Jurkat, Clone E6-1 (cell line): ENCODE measurements around the gene RUNDC3A. TPM values are rescaled to one million over a fixed set of nuclear protein-coding genes. Genes with fewer than 3 reads are reported as not detected.

Experiments used
- DNase-seq: peaks from one replicate; pipeline ENCODE4 v3.0.0-alpha.2; 2011; ENCODE audit warnings: low read depth, low spot score
- H3K4me3 ChIP-seq: 2 replicates; pipeline ENCODE4 v1.5.1; 2011; ENCODE audit warnings: mild to moderate bottlenecking, low read length, control low read depth, moderate library complexity
- polyA plus RNA-seq: library from polyadenylated mRNA; unstranded; fragments of >200 nt; gene quantifications from one replicate; pipeline ENCODE4 v1.2.1, GENCODE V29; 2012; ENCODE audit warnings: missing spikeins; ENCODE audit not compliant: insufficient read length, insufficient read depth

RUNDC3A gene
- 2.1 TPM for polyA plus RNA-seq

DNA sequence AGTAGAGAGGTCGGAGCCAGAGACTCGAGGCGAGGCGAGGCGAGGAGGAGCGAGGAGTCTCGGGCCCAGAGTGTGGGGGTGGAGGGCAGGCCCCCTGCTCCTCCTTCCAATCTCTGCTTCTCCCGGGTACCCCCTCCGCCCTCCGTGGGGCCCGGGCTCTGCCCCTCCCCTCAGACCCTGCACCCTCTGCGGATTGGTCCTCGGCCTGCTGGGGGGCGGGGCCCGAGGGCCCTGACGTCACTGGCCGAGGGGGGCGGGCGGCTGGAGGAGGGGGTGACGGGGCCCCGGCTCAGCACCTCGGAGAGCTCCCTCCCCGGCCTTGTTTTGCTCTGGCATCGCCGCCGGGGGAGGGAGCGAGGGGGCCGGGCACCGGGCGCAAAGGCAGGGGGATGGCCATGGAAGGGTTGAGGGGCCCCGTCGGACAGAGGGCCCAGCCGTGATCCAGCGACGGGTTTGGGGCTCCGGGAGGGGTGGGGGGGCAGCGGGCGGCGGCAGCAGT, at the start of gene RUNDC3A:
TSS of gene RUNDC3A (plus strand) at position 282 of the 499 bp plus-strand sequence. CDS start 232 bp downstream, outside the sequence.
- peak; percentile 79 for DNase-seq

DNA sequence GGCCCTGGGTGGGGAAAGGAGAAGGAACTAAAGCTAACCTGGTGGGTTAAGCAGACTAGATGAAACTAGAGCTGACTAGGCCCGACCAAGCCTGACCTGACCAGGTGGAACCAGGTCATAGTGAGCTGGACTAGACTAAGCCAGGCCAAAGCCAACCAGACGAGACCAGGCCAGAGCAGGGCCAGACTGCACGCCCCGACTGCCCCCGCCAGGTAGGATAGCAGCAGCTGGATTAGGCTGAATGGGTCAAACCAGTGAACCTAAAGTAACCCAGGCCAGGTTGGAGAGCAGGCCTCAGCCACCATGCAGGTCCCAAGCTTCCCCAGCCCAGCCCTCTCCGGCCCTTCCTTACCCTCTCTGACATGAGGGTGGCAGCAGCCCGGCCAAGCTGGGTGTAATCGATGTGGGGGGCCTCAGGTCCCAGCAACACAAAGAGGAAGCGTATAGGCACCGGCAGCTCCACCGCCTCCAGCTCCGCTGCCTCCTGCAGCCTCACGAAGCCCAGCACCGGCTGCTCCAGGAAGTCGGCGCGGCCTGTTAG, 49.5 kb upstream of the RUNDC3A start:
- H3K4me3 ChIP-seq: no peak overlapping the region
- DNase-seq: no peak

More for the DNA sequence above, at the start of gene RUNDC3A:
- peak within 1 kb of the TSS; percentile 48 for H3K4me3 ChIP-seq

DNA sequence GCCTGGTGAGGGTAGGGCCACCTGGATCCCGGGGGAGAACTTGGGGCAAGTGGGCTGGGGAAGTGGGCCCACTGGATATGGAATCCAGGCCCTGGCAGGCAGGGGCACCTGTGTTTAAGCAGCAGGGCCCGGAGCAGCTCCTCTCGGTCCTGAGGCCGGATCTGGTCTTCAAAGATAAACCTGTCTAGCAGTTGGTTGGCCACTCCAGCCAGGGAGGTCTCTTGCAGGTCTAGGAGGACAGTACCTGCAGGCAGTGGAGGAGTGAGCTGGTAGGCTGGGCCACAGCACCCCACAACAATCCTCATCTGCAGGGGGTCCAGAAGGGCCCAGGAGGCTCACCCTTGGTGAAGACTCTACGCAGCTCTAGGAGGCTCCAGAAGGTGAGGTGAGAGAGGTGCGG, 48.1 kb upstream of the RUNDC3A start:
- no peak overlapping the region for H3K4me3 ChIP-seq
- DNase-seq: no peak

DNA sequence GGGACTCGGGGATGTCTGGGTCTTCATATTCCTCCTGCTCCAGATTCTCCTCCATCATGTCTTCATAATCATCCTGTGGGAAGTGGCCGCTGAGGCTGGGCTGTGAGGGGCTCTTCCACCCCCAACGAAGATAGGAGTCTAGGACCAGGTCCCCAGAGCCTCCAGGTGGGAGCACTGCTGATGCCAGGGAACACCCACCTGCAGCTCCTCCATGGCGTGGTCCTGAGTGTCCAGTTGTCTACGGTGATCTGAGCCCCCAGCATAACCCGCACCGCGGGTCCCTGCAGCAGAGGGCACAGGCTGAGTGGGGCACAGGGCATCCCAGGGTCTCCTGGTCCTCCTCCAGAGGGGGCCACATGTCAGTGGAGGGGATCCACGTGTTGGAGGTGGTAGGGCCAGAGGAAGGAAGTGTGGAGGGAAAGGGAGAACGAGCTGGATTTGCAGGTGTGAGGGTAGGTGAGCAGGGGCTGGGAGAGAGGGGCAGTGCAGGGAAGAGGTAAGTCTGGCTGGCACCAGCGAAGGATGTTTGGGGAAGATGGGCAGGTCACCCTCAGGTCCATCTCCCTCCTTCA, 45.7 kb upstream of the RUNDC3A start:
- H3K4me3 ChIP-seq: no peak overlapping the region
- DNase-seq: no peak

DNA sequence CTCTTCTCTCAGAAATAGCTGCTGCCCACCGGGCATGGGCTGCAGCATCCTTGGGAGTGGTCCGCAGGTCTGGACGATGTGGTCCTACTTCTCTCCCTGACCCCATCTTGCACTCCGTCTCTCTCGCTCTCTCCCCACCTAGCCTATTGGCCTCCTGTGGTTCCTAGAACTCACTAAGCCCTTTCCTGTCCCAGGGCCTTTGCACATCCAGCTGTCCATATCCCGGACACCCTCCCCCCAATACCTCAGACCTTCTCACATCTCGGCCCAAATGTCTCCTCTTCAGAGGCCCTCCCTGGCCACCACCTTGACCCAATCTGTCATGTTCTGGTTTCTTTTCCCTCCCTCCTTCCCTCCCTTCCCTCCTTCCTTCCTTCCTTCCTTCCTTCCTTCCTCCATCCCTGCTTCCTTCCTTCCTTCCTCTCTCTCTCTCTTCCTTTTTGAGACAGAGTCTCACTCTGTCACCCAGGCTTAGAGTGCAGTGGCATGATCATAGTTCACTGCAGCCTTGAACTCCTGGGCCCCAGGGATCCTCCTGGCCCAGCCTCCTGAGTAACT, 45.0 kb upstream of the RUNDC3A start:
- DNase-seq: no peak
- no peak overlapping the region for H3K4me3 ChIP-seq

DNA sequence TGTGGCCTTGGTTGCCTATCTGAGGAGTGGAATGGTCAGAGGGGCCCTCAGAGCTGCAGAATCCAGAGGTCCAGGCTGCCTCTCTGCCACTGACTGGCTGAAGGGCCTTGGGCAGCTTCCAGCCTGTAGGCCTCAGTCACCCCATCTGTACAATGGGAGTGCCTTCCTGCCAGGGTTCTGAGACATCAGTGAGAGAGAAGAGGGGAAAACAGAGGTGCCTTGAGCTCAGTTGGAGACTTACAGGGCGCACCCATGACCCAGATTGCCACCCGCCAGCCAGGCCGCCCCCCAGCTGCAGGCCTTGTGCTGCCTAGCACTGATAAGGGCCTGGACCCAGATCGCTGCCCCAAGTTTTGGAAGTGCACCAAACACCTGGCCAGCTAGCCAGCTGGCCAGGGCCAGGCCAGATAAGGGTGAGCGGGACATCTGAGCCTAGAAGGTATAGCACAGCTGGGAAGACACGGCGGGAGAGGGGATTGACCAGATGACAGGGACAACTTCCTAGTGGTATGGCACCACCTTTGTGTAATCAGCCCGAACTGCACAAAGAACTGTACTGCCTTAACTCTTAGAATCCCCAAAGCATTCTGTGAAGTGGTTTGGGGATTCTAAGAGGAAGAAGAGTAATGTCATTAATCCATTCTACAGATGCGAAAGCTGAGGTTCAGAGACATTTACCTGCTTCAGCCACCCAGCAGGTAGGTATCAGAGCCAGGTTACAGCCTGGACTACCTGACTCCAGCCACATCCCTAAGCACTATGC, 41.8 kb upstream of the RUNDC3A start:
- no peak for DNase-seq
- H3K4me3 ChIP-seq: no peak overlapping the region

DNA sequence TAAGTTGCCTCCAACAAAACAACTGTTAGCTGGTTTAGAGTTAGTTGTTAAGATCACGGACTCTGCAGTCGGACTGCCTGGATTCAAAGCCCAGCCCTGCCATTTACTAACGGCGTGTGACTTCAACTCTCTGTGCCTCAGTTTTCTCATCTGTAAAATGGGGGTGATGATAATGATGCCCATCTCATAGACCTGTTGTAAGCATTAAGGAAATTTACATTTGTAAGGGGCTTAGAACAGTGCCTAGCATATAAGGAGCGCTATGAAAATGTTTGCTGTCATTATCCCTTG, 41.3 kb upstream of the RUNDC3A start:
- no peak for DNase-seq
- H3K4me3 ChIP-seq: no peak overlapping the region

DNA sequence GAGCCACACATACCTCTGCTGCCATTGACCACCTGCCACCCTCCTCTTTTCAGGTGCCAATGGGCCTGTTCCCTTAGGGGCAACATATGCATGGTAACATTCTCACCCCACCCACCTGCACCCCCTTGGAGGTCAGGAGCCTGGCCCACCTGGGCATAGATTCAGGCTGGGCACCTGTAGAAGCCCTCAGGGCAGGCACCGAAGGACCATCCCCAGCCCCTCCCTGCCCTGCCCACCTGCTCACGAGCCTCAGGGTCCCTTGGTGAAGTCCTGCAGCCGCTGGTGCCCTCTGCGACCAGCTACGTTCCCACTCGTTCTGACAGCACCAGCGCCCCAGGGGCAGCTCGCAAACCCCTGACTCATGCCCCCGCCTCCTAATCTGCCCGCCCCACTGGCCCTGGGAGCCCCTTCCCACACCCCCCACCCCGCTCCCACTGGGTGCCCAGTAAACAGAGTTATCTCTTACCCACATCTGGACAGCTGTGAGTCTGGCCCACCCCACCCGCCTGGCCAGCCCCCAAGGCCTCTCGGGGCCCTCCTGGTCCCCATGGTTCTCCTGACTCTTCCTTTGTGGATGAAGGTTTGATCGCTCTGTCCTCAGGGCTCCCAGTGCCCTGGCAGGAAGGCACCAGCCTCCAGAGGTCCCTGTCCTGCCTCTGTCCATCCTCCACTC, 40.4 kb upstream of the RUNDC3A start, which contains the start of gene SLC4A1:
TSS of gene SLC4A1 (minus strand) at position 318 of the 673 bp plus-strand sequence. CDS start 5,269 bp downstream, outside the sequence.
- DNase-seq: no peak
- H3K4me3 ChIP-seq: no peak within 1 kb of the TSS

DNA sequence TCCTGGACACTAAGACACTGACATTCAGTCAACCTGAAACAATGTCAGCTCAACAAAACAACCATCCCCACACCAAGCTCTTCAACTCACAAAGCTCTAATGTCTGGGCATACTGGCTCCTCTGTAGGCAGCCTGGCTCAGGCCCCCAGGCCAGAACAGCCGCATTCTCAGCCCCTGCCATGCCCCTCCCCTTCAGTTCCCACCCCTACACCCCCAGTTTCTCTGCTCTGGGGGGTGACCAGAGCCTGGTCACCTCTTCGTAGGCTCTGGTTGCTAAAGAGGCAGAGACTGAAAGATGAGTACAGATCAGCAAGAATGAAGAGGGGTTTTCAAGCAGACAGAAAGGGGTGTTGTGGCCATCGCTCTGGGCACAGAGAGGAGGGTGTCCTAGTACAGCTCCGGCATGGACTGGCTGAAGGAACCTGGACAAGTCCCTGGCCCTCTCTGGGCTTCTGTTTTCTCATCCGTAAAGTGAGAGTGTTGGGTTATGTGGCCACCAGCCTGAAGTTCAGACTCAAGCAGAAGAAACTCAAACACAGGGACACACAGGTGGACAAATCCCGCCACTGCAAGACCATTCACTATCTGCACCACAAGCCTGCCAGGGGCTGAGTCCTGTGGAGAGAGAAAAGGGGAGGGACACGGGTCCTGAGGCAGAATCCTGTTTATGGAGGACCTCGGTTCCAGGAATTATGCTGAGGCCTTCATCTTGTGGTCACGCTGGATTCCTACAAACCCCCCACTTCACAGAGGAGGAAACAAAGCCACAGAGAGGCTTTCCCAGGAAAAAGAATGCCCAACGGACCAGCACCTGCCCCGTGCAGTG, 39.5 kb upstream of the RUNDC3A start:
- DNase-seq: no peak

DNA sequence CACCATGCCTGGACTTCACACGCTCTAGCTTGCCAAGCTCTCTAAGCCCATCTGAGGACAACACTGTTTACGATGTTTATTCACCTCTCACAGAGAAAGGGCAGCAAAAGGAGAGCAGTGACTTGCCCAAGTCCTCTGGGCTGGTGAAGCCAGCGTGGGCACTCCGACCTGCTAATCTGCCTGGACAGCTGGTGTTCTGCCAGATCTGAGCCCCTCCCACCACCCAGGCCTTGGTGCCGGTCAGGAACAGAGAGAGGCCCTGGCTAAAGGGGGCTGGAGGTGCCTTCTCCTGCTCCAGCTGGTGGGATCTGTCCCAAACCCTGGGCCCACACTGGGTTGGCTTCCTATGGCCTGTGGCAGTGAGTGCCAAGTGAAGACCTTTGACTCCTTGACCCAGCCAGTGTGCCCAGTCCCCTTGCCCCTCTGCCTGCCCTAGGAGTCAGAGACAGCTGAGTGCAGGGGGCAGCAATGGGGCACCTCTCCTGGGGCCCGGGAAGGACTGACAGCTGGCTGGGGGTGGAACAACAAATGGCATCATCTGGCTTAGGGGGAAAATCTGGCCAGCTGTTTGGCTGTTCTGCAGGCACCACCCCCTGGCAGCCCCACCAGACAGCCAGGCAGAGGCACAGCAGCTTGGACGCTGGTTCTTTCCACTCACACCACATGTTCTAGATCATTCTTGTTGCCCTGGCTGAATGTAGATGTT, 38.7 kb upstream of the RUNDC3A start:
- no peak for DNase-seq

More for the DNA sequence above, 39.5 kb upstream of the RUNDC3A start:
- no peak overlapping the region for H3K4me3 ChIP-seq

DNA sequence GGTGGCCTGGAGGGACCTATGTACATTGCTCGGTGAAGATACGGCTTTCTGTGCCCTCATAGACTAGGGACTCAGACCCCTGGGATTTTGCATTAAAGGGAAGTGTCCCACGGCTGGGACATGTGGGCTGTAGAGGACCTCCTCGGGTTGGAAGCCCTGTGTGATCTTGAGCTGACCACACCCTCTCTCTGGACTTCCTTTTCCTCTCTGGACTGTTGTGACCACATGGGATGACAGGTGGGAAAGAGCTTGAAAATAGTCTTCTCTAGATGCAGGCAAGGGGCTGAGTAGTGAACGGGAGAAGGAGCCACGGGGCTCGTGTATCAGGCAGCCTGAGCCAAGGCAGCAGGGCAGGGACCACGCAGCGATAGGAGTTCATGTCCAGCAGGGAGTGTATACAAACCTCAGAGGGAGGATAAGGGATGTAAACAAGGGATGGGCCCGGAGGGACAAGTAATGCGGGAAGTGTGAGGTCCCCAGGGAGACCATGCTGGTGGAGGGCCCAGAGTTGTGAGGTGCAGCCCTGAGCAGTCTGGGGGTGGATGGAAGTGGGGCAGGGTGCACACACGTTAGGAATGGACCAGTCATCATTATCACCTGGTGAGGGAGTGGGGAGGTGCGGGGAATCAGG, 36.0 kb upstream of the RUNDC3A start:
- DNase-seq: no peak
- no peak overlapping the region for H3K4me3 ChIP-seq

More for the DNA sequence above, 38.7 kb upstream of the RUNDC3A start:
- H3K4me3 ChIP-seq: no peak overlapping the region

DNA sequence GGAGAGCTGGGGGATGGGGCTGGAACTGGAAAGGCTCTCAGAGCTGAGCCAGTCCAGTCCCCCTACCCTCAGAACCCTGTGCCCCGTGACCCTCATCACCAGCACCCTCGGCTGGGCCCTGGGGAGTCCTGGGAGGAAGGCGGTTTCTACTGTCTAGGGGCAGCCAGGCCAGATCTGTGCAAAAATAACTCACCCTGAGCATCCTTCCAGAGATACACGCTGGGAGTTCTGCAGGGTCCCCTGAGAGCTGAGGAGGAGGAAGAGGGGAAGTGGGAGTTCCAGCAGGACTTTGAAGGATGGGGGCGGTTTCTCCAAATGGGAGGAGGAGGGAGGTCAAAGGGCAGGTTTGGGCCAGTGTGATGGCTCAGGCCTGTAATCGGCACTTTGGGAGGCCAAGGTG, 35.4 kb upstream of the RUNDC3A start:
- H3K4me3 ChIP-seq: no peak overlapping the region
- no peak for DNase-seq

DNA sequence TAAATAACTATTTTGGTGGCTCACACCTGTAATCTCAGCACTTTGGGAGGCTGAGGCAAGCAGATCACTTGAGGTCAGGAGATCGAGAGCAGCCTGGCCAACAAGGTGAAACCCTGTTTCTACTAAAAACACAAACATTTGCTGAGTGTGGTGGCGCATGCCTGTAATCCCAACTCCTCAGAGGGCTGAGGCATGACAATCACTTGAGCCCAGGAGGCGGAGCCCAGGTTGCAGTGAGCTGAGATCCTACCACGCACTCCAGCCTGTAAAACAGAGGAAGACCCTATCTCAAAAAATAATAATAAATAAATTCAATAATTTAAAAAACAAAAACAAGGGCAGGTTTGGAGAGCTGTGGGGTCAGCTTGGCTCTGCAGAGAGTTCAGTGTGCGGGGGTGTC, 34.8 kb upstream of the RUNDC3A start:
- H3K4me3 ChIP-seq: no peak overlapping the region
- DNase-seq: no peak

DNA sequence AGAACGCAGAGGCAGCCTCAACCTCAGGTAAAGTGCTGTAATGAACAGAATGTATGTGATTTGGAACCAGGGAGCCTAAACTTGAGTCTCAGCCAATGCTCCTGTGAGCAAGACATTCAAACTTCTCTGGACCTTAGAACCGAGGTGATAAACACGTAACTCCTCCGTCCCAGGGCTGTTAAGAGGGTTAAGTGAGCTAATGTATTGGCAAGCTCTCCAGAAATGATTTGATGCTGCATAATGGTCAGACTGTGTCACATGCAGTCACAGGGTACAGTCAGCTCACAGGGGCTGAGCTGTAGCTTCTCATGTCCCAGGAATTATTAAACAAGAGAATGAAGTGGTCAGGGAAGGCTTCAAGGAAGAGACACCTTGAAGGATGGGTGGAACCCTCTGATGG, 30.4 kb upstream of the RUNDC3A start:
- DNase-seq: no peak
- H3K4me3 ChIP-seq: no peak overlapping the region

DNA sequence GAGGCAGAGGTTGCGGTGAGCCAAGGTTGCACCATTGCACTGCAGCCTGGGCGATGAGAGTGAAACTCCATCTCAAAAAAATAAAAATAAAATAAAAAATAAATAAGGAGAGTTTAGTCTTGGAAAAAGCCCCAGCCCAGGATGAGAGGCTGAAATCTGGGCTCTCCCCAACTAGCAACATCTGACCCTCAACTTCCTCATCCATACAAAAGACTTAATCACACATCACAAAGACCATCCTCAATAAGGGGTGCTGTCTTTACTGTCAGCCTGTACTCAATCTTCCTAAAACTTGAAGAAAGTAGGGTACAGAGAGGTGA, 29.1 kb upstream of the RUNDC3A start:
- no peak overlapping the region for H3K4me3 ChIP-seq
- no peak for DNase-seq

DNA sequence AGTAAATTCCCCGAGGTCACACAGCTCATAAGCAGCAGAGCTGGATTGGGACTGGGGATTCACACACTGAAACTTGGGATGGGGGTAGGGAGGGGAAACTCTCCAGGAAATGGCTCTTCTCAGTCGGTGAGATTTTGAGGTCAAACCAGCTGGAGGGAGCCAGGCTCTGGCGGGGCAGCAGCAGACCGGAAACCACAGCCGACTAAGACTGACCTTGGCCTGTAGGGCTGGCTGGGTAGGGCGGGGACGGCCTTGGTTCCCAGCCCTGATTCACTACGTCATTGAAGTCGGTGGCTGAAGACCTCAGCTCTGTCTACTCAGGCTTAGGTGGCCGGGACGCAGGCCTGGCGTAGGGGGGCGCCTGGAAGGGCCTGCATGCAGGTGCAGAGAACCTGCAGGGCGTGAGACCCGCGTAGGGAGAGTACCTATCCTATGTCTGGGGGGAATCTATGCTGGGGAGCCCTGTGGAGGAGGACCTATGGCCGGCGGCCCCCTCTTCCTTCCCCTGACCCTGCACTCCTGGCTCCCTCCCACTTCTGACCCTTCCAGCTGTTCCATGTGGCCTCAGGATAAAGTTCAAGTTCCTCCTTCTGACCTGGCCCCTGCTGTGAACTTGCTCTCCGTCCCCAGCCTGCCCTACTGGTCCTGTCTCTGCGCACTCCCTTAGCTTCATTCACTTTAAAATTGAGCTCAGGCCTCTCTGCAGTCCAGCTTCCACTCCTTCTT, 28.6 kb upstream of the RUNDC3A start:
- no peak overlapping the region for H3K4me3 ChIP-seq
- no peak for DNase-seq

DNA sequence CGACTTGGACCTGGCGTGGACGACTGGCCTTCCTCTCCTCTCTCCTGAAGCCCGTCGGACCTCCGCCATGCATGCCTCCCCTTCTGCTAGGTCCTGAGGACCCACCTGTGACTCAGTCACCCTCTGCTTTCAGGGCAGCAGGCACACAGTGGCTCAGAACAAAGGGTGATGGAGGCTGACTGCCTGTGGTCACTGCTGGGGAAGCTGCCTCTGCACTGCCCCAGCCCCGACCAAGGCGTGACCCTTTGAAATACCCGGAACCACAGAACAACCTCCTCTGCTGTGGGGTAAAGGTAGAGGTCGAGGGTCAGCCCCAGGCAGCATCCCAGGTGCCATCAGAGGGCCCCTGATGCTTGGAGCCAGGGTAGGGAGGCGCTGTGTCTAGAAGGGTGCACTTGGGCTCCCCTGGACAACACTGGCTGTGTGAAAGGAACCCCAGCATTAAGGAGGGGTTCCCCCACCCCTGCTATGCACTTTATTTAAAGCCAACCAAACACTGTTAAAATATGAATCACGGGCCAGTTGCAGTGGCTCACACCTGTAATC, 27.9 kb upstream of the RUNDC3A start:
- H3K4me3 ChIP-seq: no peak overlapping the region
- no peak for DNase-seq
